Stimulated activated CD8-positive, alpha-beta memory T cell treated with anti-CD3 and anti-CD28 coated beads, Interleukin-15, amount 100 ng/mL, for 4 hours (primary cell): Measurements from ENCODE around the gene OR8S1.
"Not testable (repeated sequence)": the region's sequence is repeated elsewhere in the genome, so short reads cannot be mapped to it uniquely, and the experiment has no call there.

ENCODE experiments used
- DNase-seq, 2 donors: peaks; one replicate each; pipeline ENCODE4 v3.0.0-alpha.2; 2020; ENCODE audit warnings: low read depth in 2 of 2

Gene OR8S1, protein sequence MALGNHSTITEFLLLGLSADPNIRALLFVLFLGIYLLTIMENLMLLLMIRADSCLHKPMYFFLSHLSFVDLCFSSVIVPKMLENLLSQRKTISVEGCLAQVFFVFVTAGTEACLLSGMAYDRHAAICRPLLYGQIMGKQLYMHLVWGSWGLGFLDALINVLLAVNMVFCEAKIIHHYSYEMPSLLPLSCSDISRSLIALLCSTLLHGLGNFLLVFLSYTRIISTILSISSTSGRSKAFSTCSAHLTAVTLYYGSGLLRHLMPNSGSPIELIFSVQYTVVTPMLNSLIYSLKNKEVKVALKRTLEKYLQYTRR

DNA sequence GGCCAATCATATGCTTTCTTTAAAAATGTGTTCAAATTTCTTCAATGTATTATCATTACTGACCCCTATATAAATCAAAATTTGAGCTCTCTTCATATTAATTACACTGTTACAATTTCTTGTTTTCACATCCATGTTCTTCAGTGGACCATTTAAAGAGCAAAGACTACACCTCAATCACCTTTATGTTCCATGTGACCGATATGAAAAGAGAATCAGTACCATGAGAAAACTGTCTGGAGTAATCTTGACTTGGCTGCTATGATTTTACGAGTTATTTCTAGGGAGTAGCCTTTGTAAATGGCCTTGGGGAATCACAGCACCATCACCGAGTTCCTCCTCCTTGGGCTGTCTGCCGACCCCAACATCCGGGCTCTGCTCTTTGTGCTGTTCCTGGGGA, at the start of gene OR8S1:
Gene OR8S1 (plus strand): TSS at position 301 of the 400 bp plus-strand sequence. CDS start 0 bp downstream, at position 301.
- DNase-seq, result no peak

DNA sequence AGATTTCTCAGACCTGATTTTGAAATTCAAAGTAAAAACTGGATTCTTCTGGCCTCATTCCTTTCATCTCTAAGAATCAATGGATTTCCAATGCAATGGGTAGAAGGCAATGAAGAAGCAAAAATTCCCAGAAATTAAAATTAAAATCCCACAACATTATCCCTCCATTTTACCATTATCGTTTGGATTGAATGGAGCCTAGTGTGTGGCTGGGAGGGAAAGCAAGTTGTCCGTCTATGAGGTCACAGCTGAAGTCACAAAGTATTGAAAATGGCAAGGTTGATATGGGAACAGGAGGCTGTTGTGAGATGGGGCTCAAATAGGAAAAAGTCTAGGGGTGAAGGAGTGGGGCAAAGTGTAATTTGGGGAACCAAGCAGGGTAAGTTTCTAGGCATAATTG, 43.2 kb upstream of the OR8S1 start, which contains the start of gene C12orf54:
Gene C12orf54 (plus strand): TSS at position 301 of the 400 bp plus-strand sequence. CDS start 799 bp downstream, outside the sequence.
- DNase-seq, result no peak

DNA sequence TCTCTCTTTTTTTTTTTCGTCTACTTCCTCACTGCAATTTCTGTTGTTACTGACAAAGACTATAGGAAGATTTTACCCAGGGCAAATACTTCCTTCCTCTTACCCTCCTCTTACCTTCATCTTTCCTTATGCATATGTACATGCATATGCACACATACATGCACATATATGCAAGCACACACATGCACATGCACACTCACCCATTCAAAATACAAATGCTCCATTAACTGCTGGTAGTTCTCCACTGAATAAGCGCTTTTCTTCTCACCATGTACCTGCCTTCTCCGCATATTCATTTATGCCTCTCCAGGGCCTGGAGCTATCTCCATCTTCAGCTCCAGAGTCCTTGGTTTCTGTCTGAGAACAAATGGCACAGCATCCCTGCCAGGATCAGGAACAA, 42.5 kb upstream of the OR8S1 start:
- no peak for DNase-seq

DNA sequence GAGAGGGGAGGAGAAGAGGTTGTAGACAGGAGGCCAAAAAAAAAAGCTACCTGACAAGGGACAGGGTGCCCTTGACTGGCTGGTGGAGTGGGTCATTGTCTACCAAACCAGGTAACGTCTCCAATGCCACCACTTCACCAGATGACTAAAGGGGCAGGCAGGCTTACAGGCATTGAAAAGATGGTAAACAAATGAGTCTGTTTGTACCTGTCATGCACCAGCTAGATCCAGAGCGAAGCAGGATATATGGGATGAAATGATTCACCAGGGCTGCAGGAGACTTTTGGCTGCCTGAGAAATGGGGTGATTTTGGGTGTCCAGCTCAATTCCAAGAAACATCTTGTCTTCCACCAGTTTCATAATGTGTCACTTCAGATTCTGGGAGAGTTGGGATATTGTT, 39.2 kb upstream of the OR8S1 start:
- DNase-seq, result no peak

DNA sequence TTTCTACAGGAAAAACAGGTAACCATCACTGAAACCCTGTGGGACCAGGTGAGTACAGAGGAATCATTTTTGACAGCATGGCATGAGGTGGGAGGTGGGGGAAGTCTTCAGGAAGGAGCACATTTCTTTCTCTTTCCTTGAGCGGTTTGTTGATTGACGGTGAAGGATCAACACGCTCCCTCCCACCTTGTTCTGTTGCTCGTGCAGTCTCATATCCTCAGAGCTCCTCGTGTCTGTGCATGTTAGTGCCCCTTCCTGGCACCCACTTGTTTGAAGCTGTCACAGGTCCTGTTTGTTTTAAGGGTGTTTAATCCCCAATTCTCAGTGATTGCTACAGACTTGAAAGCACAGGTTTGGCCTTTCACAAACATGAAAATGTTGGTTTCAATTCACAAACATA, 38.8 kb upstream of the OR8S1 start:
- DNase-seq, result no peak

DNA sequence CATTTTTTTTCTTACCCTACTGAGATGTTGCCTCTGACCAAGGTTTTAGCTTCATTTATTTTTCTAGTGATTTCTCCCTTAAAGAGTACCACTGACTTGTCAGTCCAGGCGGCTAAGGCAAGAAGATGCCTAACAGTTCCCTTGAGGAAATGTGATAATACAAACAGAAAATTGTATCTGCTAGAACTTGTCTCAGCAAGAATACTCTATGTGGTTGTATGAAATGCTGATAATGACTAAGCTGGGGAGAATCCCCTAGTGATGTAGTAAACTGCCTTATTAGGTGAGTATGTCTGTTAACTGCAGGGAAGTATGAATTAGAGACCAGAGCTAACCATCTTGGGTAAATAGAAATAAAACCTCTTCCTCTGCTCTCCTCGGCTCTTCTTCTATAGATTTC, 36.4 kb upstream of the OR8S1 start:
- no peak for DNase-seq

DNA sequence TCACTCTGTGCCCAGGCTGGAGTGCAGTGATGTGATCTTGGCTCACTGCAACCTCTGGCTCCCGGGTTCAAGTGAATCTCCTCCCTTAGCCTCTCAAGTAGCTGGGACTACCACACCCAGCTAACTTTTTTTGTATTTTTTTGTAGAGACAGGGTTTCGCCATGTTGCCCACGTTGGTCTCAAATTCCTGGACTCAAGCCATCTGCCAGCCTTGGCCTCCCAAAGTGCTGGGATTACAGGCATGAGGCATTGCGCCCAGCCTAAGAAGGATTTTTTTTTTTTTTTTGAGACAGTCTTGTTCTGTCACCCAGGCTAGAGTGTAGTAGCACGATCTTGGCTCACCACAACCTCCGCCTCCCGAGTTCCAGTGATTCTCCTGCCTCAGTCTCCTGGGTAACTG, 36.0 kb upstream of the OR8S1 start:
- DNase-seq, result not testable (repeated sequence)

DNA sequence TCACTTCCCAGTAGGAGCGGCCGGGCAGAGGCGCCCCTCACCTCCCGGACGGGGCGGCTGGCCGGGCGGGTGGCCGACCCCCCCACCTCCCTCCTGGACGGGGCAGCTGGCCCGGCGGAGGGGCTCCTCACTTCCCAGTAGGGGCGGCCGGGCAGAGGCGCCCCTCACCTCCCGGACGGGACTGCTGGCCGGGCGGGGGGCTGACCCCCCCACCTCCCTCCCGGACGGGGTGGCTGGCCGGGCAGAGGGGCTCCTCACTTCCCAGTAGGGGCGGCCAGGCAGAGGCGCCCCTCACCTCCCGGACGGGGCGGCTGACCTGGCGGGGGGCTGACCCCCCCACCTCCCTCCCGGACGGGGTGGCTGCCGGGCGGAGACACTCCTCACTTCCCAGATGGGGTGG, 25.2 kb upstream of the OR8S1 start:
- DNase-seq, result not testable (repeated sequence)

DNA sequence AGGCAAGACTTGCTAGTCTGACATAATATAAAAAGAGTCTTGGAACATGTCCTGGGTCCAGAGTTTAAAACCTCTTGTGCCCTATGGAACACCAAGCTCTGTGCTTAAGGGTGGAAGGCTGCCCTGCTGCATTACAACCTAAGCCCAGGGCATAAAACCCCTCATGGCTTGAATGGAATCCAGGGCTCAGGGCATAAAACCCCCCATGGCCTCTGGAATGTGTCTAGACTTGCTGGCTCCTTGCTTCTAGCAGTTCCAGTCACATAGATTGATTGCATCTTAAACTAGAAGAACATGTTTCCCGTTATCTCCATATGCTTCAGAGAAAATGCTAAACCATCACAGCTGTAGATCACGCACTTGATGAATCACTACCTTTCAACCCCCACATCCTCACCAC, 18.6 kb upstream of the OR8S1 start:
- not testable (repeated sequence) for DNase-seq

DNA sequence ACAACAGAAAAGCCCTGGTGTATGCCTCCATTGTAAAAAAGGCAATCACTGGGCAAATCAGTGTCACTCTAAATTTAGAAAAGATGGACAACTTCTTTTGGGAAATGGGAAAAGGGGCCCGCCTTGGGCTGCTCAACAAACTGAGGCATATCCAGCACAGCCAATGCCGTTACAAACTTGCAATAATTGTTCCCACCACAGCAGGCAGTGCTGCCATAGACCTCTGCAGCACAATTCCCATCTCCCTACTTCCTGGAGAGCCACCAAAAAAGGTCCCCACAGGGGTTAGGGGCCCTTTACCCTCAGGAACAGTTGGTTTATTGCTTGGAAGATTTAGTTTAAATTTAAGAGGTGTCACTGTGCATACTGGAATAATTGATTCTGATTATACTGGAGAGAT, 16.4 kb upstream of the OR8S1 start:
- DNase-seq, result no peak

DNA sequence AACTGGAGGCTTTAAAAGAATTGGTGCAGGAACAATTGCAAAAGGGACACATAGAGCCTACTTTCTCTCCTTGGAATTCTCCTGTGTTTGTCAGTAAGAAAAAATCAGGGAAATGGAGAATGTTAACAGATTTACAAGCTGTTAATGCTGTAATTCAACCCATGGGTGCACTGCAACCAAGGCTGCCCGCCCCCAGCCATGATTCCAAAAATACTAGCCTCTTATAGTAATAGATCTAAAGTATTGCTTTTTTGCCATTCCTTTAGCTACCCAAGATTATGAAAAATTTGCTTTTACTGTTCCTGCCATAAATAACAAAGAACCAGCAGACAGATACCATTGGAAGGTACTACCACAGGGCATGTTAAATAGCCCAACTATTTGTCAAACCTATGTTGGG, 15.3 kb upstream of the OR8S1 start:
- DNase-seq, result no peak

DNA sequence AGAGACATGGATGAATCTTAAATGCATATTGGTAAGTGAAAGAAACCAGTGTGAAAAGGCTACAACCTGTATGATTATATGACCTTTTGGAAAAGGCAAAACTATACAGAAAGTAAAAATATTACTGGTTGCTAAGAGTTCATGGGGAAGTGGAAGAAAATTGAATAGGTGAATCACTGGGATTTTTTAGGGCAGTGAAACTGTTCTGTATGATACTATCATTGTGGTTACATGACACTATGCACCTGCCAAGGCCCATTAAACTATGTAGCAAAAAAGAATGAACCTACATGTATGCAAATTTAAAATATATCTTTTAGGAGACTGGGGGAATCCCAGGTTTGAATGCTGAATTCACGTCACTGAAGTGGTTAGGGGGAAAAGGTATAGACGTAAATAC, 12.6 kb upstream of the OR8S1 start:
- no peak for DNase-seq

DNA sequence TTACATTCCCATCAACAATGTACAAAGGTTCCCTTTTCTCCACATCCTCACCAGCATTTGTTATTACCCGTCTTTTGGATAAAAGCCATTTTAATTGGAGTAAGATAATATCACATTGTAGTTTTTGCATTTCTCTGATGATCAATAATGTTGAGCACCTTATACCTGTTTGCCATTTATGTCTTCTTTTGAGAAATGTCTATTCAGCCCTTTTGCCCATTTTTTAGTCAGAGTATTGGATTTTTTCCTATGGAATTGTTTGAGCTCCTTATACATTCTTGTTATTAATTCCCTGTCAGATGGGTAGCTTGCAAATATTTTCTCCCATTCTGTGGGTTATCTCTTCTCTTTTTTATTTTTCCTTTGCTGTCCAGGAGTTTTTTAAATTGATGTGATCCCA, 10.7 kb upstream of the OR8S1 start:
- no peak for DNase-seq

DNA sequence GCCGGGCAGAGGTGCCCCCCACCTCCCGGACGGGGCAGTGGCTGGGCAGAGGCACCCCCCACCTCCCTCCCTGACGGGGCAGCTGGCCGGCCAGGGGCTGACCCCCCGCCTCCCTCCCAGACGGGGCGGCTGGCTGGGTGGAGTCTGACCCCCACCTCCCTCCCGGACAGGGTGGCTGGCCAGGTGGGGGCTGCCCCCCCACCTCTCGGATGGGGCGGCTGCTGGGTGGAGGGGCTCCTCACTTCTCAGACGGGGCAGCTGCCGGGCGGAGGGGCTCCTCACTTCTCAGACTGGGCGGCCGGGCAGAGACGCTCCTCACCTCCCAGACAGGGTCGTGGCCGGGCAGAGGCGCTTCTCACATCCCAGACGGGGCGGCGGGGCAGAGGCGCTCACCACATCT, 5.1 kb upstream of the OR8S1 start:
- DNase-seq, result not testable (repeated sequence)

DNA sequence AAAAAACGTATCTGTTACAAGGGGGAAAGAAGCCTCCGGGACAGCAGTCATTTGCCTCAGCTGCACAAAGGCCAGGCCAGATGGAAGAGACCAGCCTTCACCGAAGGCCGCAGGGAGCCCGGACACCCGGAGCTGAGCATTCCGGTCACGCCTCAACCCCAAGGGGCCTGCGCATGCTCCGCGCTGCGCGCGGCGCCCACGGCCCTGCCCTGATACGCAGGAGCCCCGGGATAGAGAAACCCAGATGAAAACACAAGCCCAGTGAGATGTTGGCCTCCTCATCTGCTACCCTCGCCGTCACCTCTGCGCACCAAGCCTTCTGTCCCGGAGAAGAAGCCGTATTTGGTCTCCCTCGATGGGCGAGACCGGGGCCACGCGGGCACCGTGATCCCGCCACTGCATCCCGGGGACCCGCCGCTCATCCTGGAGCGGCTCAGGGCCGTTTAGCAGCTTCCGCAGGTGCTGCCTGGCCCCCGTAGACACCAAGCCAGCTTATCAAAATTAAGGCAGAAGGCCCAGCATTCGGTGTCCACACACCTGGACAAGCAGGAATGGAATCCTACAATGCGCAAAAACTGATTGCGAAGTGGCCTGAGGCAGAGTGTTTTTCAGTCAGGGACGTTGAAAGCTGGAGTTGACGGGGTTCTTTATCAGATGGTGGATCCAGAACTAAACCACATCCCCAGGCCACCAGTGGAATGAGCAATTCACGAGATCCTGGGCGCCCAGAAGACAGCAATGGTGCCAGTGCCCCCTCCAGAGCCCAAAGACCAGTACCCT, 2.6 kb downstream of the OR8S1 start:
- no peak for DNase-seq

DNA sequence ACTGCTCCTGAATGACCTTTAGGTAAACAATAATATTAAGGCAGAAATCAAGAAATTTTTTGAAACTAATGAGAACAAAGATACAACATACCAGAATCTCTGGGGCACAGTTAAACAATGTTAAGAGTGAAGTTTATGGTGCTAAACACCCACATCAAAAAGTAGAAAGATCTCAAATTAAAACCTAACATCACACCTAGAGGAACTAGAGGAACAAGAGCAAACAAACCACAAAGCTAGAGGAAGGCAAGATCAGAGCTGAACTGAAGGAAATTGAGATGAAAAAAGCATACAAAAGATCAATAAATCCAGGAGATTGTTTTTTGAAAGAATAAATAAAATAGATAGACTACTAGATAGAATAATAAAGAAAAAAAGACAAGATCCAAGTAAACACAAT, 7.2 kb downstream of the OR8S1 start:
- DNase-seq, result no peak

DNA sequence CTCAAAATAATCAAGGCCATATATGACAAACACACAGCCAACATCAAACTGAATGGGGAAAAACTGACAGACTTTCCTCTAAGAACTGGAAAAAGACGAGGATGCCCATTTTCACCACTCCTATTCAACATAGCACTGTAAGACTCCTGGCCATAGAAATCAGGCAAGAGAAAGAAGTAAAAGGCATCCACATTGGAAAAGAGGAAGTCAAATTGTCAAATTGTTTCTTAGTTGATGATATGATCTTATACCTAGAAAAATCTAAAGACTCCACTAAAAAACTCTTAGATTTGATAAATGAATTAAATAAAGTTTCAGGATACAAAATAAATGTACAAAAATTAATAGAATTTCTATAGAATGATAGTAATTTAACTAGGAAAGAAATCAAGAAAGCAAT, 11.2 kb downstream of the OR8S1 start:
- no peak for DNase-seq

DNA sequence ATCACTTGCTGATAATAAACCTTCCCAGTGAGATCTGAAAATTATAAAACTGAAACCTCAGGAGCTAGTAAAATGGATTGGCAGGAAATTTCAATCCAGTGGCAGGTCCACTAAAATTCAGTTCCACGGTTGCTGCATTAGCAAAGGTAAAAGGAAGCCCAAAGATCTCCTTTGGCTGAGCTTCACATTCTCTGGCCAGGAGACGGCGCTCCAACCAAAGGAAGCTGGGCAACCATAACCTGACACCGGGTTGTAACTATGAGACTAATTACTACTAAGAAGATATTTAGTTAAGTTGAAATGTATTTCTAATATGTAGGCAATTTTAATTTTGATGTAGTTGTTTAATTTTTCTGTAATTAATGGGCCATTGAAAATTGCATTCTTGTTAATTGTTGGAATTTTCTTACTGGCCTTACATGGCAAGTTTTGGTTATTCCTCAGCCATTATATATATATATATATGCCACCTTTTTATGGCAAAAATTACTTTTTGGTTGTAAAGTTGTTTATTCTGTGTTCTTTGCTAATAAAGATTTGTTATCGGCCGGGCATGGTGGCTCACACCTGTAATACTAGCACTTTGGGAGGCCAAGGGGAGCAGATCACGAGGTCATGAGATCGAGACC, 17.0 kb downstream of the OR8S1 start:
- DNase-seq, result no peak

DNA sequence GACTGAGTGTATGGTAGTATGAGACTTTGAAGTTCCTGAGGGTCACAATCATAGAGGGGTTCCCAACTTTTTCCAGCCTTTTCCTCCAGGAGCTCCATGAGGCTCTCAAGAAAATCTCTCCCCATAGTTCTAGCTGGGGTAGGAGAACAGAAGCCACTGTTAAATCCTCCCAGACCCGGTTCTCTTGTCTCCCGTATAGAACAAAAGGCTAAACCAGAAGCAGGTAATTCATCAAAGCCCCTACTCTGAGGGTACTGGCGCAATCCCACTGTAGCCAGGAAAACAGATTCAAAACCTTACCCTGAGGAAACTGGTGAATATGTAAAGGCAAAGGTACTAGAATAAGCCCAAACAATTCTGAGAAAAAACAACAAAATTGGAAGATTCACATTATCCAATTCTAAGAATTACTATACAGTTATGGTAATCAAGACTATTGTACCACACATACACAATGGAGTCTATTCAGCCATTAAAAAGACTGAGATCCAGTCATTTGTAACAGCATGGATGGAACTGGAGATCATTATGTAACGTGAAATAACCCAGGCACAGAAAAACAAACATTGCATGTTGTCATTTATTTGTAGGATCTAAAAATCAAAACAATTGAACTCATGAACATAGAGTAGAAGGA, 20.5 kb downstream of the OR8S1 start:
- no peak for DNase-seq

DNA sequence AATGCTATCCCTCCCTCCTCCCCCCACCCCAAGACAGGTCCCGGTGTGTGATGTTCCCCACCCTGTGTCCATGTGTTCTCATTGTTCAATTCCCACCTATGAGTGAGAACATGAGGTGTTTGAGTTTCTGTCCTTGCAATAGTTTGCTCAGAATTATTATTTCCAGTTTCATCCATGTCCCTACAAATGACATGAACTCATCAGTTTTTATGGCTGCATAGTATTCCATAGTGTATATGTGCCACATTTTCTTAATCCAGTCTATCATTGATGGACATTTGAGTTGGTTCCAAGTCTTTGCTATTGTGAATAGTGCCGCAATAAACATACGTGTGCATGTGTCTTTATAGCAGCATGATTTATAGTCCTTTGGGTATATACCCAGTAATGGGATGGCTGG, 21.6 kb downstream of the OR8S1 start:
- DNase-seq, result not testable (repeated sequence)

DNA sequence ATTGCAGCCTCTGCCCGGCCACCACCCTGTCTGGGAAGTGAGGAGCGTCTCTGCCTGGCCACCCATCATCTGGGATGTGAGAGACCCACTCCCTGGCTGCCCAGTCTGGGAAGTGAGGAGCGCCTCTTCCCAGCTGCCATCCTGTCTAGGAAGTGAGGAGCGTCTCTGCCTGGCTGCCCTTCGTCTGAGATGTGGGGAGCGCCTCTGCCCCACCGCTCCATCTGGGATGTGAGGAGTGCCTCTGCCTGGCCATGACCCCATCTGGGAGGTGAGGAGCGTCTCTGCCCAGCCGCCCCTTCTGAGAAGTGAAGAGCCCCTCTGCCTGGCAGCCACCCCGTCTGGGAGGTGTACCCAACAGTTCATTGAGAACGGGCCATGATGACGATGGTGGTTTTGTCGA, 26.2 kb downstream of the OR8S1 start:
- DNase-seq, result not testable (repeated sequence)

DNA sequence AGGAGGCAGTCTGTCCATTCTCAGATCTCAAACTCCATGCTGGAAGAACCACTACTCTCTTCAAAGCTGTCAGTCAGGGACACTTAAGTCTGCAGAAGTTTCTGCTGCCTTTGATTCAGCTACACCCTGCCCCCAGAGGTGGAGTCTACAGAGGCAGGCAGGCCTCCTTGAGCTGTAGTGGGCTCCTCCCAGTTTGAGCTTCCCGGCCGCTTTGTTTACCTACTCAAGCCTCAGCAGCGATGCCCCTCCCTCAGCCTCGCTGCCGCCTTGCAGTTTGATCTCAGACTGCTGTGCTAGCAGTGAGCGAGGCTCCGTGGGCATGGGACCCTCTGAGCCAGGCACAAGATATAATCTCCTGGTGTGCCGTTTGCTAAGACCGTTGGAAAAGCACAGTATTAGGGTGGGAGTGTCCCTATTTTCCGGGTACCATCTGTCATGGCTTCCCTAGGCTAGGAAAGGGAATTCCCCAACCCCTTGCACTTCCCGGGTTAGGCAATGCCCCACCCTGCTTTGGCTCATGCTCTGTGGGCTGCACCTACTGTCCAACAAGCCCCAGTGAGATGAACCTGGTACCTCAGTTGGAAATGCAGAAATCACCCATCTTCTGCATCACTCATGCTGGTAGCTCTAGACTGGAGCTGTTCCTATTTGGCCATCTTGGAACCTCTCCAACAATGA, 28.4 kb downstream of the OR8S1 start:
- DNase-seq, result not testable (repeated sequence)
